Endothelial cell of umbilical vein (primary cell): ENCODE measurements around the gene ZSWIM6. TPM values are rescaled to one million over a fixed set of nuclear protein-coding genes. Genes with fewer than 3 reads are reported as not detected.

Source experiments
- BruUV-seq: library from RNA; stranded (reverse); fragments of 400-500 nt; replicated peaks from 2 replicates; lab custom pipeline; 2021; lab: Mats Ljungman, UMichigan
- CTCF ChIA-PET: fragments of 300-600, 350-600 bp; sonication (Branson Sonifier 250); formaldehyde crosslinking; loops from one replicate; lab custom pipeline; 2021; ENCODE audit warnings: antibody characterized with exemption, inconsistent platforms; lab: Charles Lee
- POLR2A ChIA-PET: fragments of 300-600, 350-600 bp; sonication (Branson Sonifier 250); formaldehyde crosslinking; loops from one replicate; lab custom pipeline; 2021; ENCODE audit warnings: antibody characterized with exemption, inconsistent platforms; lab: Charles Lee
- DNase-seq: peaks from one replicate; pipeline ENCODE4 v3.0.0-alpha.2; 2011; ENCODE audit warnings: low read depth, low spot score
- FAIRE-seq: peaks from 2 replicates; lab custom pipeline; 2011; peaks lifted over from hg19 to GRCh38; lab: Jason Lieb, UNC
- H2AFZ ChIP-seq: 2 replicates; pipeline ENCODE4 v1.6.0; 2012; ENCODE audit warnings: low read depth, low read length, control low read depth, inconsistent platforms
- H3K27ac ChIP-seq: 2 replicates; pipeline ENCODE4 v1.5.1; 2011; ENCODE audit warnings: low read depth, mild to moderate bottlenecking, control low read depth, low read length, moderate library complexity; ENCODE audit not compliant: insufficient read depth
- H3K27me3 ChIP-seq, 2 experiments: 2 replicates each; pipeline versions ENCODE4 v1.6.0 to v1.6.1; 2011; ENCODE audit warnings: low read length in 2 of 2, mixed read lengths in 1 of 2; ENCODE audit not compliant: control insufficient read depth in 2 of 2, insufficient read depth in 2 of 2
- H3K36me3 ChIP-seq, 2 experiments: 2 replicates in 1 of 2; 3 replicates in 1 of 2; pipeline ENCODE4 v1.5.1; 2011; ENCODE audit warnings: low read length in 2 of 2, mild to moderate bottlenecking in 1 of 2, moderate library complexity in 1 of 2; ENCODE audit not compliant: control insufficient read depth in 2 of 2, insufficient read depth in 2 of 2; ENCODE audit errors: extremely low read depth in 1 of 2
- H3K4me1 ChIP-seq: 3 replicates; pipeline ENCODE4 v1.5.1; 2011; ENCODE audit warnings: mild to moderate bottlenecking, low read length; ENCODE audit not compliant: control insufficient read depth, insufficient read depth; ENCODE audit errors: extremely low read depth
- H3K4me2 ChIP-seq: 2 replicates; pipeline ENCODE4 v1.6.1; 2011; ENCODE audit warnings: low read length, control low read depth, mixed read lengths; ENCODE audit not compliant: insufficient read depth
- H3K4me3 ChIP-seq, 3 experiments: fragments of 200-600 bp in 1 of 3; sonication (generic), shearing (Covaris generic) in 1 of 3; replicated peaks in 1 of 3; 2 replicates each; pipeline ENCODE4 v1.5.1; 2011 to 2016; ENCODE audit warnings: control low read depth in 3 of 3, low read length in 3 of 3, mild to moderate bottlenecking in 2 of 3, inconsistent platforms in 1 of 3, low read depth in 1 of 3, moderate library complexity in 1 of 3; ENCODE audit not compliant: insufficient read depth in 1 of 3
- H3K79me2 ChIP-seq: 2 replicates; pipeline ENCODE4 v1.6.0; 2012; ENCODE audit warnings: low read length, inconsistent platforms; ENCODE audit not compliant: control insufficient read depth, insufficient read depth
- H3K9ac ChIP-seq: replicated peaks from 2 replicates; pipeline ENCODE3; 2011; ENCODE audit warnings: low read length, control low read depth; ENCODE audit not compliant: insufficient read depth; ENCODE audit errors: extremely low read depth
- H3K9me1 ChIP-seq: replicated peaks from 3 replicates; pipeline ENCODE4 v1.6.0; 2011; ENCODE audit warnings: mild to moderate bottlenecking, low read length; ENCODE audit not compliant: control insufficient read depth, insufficient read depth; ENCODE audit errors: extremely low read depth
- H3K9me3 ChIP-seq: replicated peaks from 2 replicates; pipeline ENCODE4 v1.5.1; 2012; ENCODE audit warnings: low read length, inconsistent platforms; ENCODE audit not compliant: control insufficient read depth, insufficient read depth
- H4K20me1 ChIP-seq: replicated peaks from 2 replicates; pipeline ENCODE3; 2011; ENCODE audit warnings: mild to moderate bottlenecking, low read length; ENCODE audit not compliant: control insufficient read depth, insufficient read depth; ENCODE audit errors: extremely low read depth
- EZH2 ChIP-seq: IDR thresholded peaks from 2 replicates; pipeline ENCODE4 v1.6.1; 2012; ENCODE audit warnings: borderline replicate concordance, low read depth, mild to moderate bottlenecking, moderate library complexity, low read length, inconsistent platforms; ENCODE audit not compliant: severe bottlenecking
- FOS ChIP-seq: IDR thresholded peaks from 2 replicates; pipeline ENCODE4 v1.6.1; 2011; ENCODE audit warnings: mild to moderate bottlenecking, low read length, moderate library complexity, borderline replicate concordance; ENCODE audit not compliant: insufficient read depth
- GATA2 ChIP-seq: IDR thresholded peaks from 2 replicates; pipeline ENCODE4 v1.7.0; 2011; ENCODE audit warnings: low read depth, mild to moderate bottlenecking, moderate library complexity, mixed read lengths, low read length; ENCODE audit not compliant: insufficient read length, insufficient read depth
- JUN ChIP-seq: IDR thresholded peaks from 2 replicates; pipeline ENCODE4 v1.6.1; 2011; ENCODE audit warnings: borderline replicate concordance, low read depth; ENCODE audit not compliant: insufficient read length, insufficient read depth
- MYC ChIP-seq: IDR thresholded peaks from one replicate; pipeline ENCODE4 v1.6.1; 2011; ENCODE audit warnings: mild to moderate bottlenecking, low read depth, low read length
- POLR2A ChIP-seq: IDR thresholded peaks from 2 replicates; pipeline ENCODE4 v1.6.1; 2012; ENCODE audit warnings: low read depth, mild to moderate bottlenecking, control low read depth, low read length
- POLR2AphosphoS5 ChIP-seq: IDR thresholded peaks from 2 replicates; pipeline ENCODE4 v1.6.1; 2012; ENCODE audit warnings: low read depth, mild to moderate bottlenecking, control low read depth, low read length, moderate library complexity; ENCODE audit not compliant: insufficient read depth
- dilution Hi-C: fragments of 300-500 bp; cut with MboI; formaldehyde crosslinking; loops from one replicate; pipeline ENCODE4 v1.15.0; 2019; ENCODE audit warnings: low sequenced_read_pairs; ENCODE audit not compliant: extremely low pct_ligation_motif_present
- intact Hi-C: fragments of 100-400 bp; cut with micrococcal nuclease; formaldehyde crosslinking; loops from one replicate; pipeline ENCODE4 v1.10.0; 2022
- polyA plus RNA-seq, 4 experiments: library from polyadenylated mRNA; depleted of rRNA in 3 of 4; stranded (reverse) in 3 of 4; unstranded in 1 of 4; fragments of >200 nt; gene quantifications; 2 replicates each; pipeline versions ENCODE4 v1.2.1 to v1.2.3, GENCODE V29; 2011 to 2012; ENCODE audit warnings: missing spikeins in 1 of 4
- total RNA-seq: library from RNA; stranded (reverse); gene quantifications from 2 replicates; pipeline ENCODE4 v1.2.3, GENCODE V29; 2021
- TF ChIP-seq, protein P1 (sequence below), 2 donors: IDR thresholded peaks; 1 replicate in 1 of 2; 2 replicates in 1 of 2; pipeline ENCODE4 v1.5.1; 2011; ENCODE audit warnings: low read length in 2 of 2, mild to moderate bottlenecking in 2 of 2, moderate library complexity in 2 of 2, control low read depth in 1 of 2, inconsistent platforms in 1 of 2, low read depth in 1 of 2; ENCODE audit not compliant: insufficient read depth in 1 of 2; ENCODE audit errors: extremely low read depth in 1 of 2
- TF ChIP-seq, protein P2 (sequence below): IDR thresholded peaks from 2 replicates; pipeline ENCODE4 v1.6.1; 2011; ENCODE audit not compliant: insufficient read depth, insufficient read length

Gene ZSWIM6
- total and polyA plus RNA-seq, 2 donors (not counting 3 experiments of a cell fraction or from before 2014, with no cell fraction given): 14.9 to 25.3 TPM

GRCh38 chr5:61496860-61497259 lies 164.8 kb downstream of the ZSWIM6 start:
- H3K27ac ChIP-seq: no peak overlapping the region
- no TSS peak for BruUV-seq
- CTCF ChIA-PET: no interaction called here
- H3K4me2 ChIP-seq: no peak overlapping the region
- dilution Hi-C loops (no loop called here), intact Hi-C loops (no loop called here)
- H3K27me3 ChIP-seq: no peaks in the 10 kb centered on the region
- H3K4me1 ChIP-seq: no peaks in the 10 kb centered on the region
- no peaks in the 10 kb centered on the region for H3K9me3 ChIP-seq
- FAIRE-seq (no peak), DNase-seq (no peak)
- H3K79me2 ChIP-seq: peaks cover 48% of the 10 kb centered on the region
- no peaks in the 10 kb centered on the region for H4K20me1 ChIP-seq
- no peak overlapping the region for H3K9ac ChIP-seq
- no peak overlapping the region for H2AFZ ChIP-seq
- peaks cover 0 to 5% of the 10 kb centered on the region in 2 experiments for H3K36me3 ChIP-seq
- TF ChIP-seq POLR2A (no peak), JUN (no peak), POLR2AphosphoS5 (no peak), GATA2 (no peak), MYC (no peak), EZH2 (no peak), FOS (no peak)
- TF ChIP-seq, protein P1, sequence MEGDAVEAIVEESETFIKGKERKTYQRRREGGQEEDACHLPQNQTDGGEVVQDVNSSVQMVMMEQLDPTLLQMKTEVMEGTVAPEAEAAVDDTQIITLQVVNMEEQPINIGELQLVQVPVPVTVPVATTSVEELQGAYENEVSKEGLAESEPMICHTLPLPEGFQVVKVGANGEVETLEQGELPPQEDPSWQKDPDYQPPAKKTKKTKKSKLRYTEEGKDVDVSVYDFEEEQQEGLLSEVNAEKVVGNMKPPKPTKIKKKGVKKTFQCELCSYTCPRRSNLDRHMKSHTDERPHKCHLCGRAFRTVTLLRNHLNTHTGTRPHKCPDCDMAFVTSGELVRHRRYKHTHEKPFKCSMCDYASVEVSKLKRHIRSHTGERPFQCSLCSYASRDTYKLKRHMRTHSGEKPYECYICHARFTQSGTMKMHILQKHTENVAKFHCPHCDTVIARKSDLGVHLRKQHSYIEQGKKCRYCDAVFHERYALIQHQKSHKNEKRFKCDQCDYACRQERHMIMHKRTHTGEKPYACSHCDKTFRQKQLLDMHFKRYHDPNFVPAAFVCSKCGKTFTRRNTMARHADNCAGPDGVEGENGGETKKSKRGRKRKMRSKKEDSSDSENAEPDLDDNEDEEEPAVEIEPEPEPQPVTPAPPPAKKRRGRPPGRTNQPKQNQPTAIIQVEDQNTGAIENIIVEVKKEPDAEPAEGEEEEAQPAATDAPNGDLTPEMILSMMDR (IDR thresholded peaks at IDR 0.05; ENCODE audit: extremely low read depth in 1 of 2, insufficient read depth in 1 of 2, low read depth in 1 of 2, low read length in 2 of 2): no peak
- TF ChIP-seq, protein P2, sequence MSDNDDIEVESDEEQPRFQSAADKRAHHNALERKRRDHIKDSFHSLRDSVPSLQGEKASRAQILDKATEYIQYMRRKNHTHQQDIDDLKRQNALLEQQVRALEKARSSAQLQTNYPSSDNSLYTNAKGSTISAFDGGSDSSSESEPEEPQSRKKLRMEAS: no peak
- POLR2A ChIA-PET: no interaction called here
- H3K9me1 ChIP-seq: no peaks in the 10 kb centered on the region
- no peak overlapping the region for H3K4me3 ChIP-seq
